ENCODE measurements around the gene RFPL2. TPM values are rescaled to one million over a fixed set of nuclear protein-coding genes. Genes with fewer than 3 reads are reported as not detected.

RFPL2 gene
- polyA plus RNA-seq, 6 donors from 2014 or later, result not detected

DNA sequence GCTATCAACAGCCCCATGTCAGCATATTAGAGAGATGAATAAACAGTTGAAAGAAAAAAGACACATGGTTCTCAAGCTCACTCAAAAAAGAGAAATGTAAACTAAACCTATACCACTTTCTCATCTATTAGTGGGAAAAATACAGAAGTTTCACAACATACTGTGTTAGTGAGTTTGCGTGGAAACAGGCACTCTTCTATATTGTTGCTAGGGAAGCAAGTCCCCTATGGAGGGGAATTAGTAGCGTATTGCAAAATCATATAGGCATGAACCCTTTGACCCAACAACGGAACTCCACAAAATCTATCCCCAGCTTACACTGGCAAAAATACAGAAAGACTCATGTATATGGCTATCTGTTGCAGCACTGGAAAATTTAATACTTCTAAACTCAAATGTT is 14.2 kb upstream of the RFPL2 start:
- ATAC-seq (ENCODE audit: low read depth in 2 of 2), result no peak
- no peak for DNase-seq

GRCh38 chr22:32218470-32218869 is 13.6 kb upstream of the RFPL2 start:
- no peaks in the 10 kb centered on the region for H3K4me1 Mint-ChIP-seq
- H3K9me3 Mint-ChIP-seq, result peaks cover 0 to 3% (median 0%) of the 10 kb centered on the region in 7 donors
- no peaks in the 10 kb centered on the region for H3K36me3 Mint-ChIP-seq
- no peak for ATAC-seq (ENCODE audit: low read depth in 2 of 2)
- no peak overlapping the region for H3K27ac Mint-ChIP-seq
- H3K27me3 Mint-ChIP-seq, result peaks cover 16 to 26% (median 22%) of the 10 kb centered on the region in 3 donors
- no peak overlapping the region for H3K4me3 Mint-ChIP-seq
- no peak for DNase-seq

More for the DNA sequence above, 14.2 kb upstream of the RFPL2 start:
- peaks cover 19 to 30% (median 24%) of the 10 kb centered on the region in 3 donors for H3K27me3 Mint-ChIP-seq
- H3K27ac Mint-ChIP-seq, result no peak overlapping the region
- H3K36me3 Mint-ChIP-seq, result no peaks in the 10 kb centered on the region
- no peak overlapping the region for H3K4me3 Mint-ChIP-seq
- H3K9me3 Mint-ChIP-seq, result peaks cover 0 to 3% (median 0%) of the 10 kb centered on the region in 7 donors
- H3K4me1 Mint-ChIP-seq, result no peaks in the 10 kb centered on the region

DNA sequence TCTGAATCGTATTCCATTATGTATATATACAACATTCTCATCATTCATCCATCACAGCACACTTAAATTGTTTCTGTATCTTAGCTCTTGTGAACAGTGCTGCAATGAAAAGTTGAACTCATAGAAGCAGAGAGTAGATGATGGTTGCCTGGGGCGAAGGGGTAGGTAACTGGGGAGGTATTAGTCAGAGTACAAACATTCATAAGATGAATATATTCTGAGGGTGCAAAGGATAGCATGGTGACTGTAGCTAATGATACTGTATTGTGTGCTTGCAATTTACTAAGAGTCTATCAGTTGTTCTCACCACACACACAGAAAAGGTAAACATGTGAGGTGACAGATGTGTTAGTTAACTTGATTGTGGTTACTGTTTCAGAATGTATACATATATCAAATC is 12.6 kb upstream of the RFPL2 start:
- peaks cover 21 to 29% (median 26%) of the 10 kb centered on the region in 3 donors for H3K27me3 Mint-ChIP-seq
- peak overlapping the region in 1 of 8 donors; percentile 1 for H3K4me3 Mint-ChIP-seq
- H3K4me1 Mint-ChIP-seq, result no peaks in the 10 kb centered on the region
- H3K36me3 Mint-ChIP-seq, result no peaks in the 10 kb centered on the region
- ATAC-seq (ENCODE audit: low read depth in 2 of 2), result no peak
- peaks cover 0 to 3% (median 0%) of the 10 kb centered on the region in 7 donors for H3K9me3 Mint-ChIP-seq
- H3K27ac Mint-ChIP-seq, result no peak overlapping the region
- no peak for DNase-seq

DNA sequence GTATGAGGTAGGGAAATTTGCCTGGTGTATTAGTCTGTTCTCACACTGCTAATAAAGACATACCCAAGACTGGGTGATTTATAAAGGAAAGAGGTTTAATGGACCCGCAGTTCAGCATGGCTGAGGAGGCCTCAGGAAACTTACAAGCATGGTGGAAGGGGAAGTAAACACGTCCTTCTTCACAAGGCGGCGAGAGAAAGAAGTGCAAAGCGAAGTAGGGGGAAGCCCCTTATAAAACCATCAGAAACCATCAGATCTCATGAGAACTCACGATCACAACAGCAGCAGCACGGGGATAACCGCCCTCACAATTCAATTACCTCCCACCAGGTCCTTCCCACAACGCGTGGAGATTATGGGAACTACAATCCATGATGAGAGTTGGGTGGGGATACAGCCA is 12.0 kb upstream of the RFPL2 start:
- Mint-ChIP-seq H3K9me3 (peaks cover 0 to 3% (median 0%) of the 10 kb centered on the region in 7 donors), H3K4me3 (no peak overlapping the region), H3K36me3 (no peaks in the 10 kb centered on the region), H3K4me1 (no peaks in the 10 kb centered on the region), H3K27ac (no peak overlapping the region), H3K27me3 (peaks cover 25 to 31% (median 30%) of the 10 kb centered on the region in 3 donors)
- DNase-seq (no peak), ATAC-seq (ENCODE audit: low read depth in 2 of 2) (no peak)

GRCh38 chr22:32211011-32211410 is 6.1 kb upstream of the RFPL2 start:
- peaks cover 21 to 52% (median 29%) of the 10 kb centered on the region in 3 donors for H3K27me3 Mint-ChIP-seq
- H3K27ac Mint-ChIP-seq, result no peak overlapping the region
- ATAC-seq (ENCODE audit: low read depth in 2 of 2), result no peak
- H3K9me3 Mint-ChIP-seq, result no peaks in the 10 kb centered on the region
- no peak for DNase-seq
- peaks cover 0 to 5% (median 3%) of the 10 kb centered on the region in 3 donors for H3K4me1 Mint-ChIP-seq
- no peak overlapping the region for H3K4me3 Mint-ChIP-seq
- H3K36me3 Mint-ChIP-seq, result no peaks in the 10 kb centered on the region

DNA sequence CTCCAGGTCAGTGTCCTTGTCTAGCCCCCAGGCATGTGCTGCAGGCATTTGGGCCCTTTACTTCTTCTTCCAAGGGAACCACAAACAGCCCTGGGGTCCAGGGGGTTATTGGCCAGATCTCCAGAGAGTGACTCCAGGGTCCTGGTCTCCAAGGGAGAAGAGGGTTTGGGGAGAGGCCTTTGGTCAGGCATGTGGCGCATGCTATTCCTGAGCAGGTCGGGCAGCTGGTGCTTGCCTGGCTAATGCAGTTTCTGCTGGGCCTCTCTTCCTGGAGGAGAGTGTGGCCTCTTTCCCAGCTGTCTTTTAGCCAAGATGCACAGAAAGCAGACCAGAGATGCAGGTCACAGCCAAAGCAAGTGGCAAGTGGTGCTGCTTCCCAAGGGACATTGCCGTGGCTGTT is 3.8 kb upstream of the RFPL2 start:
- Mint-ChIP-seq H3K27ac (no peak overlapping the region), H3K4me1 (peaks cover under 1 to 8% (median 8%) of the 10 kb centered on the region in 3 donors), H3K27me3 (peaks cover 30 to 68% (median 48%) of the 10 kb centered on the region in 3 donors)

GRCh38 chr22:32207971-32208480 is 3.2 kb upstream of the RFPL2 start:
- Mint-ChIP-seq H3K4me1 (peaks cover 5 to 15% (median 8%) of the 10 kb centered on the region in 3 donors), H3K27ac (peak overlapping the region in 1 of 6 donors; percentile 82), H3K36me3 (no peaks in the 10 kb centered on the region), H3K27me3 (peaks cover 29 to 72% (median 53%) of the 10 kb centered on the region in 3 donors), H3K9me3 (peaks cover 0 to 1% (median 0%) of the 10 kb centered on the region in 7 donors), H3K4me3 (no peak overlapping the region)
- ATAC-seq (ENCODE audit: low read depth in 2 of 2) (no peak), DNase-seq (no peak)

More for the DNA sequence above, 3.8 kb upstream of the RFPL2 start:
- H3K4me3 Mint-ChIP-seq, result no peak overlapping the region
- no peak for DNase-seq
- H3K9me3 Mint-ChIP-seq, result no peaks in the 10 kb centered on the region
- ATAC-seq (ENCODE audit: low read depth in 2 of 2), result no peak
- H3K36me3 Mint-ChIP-seq, result no peaks in the 10 kb centered on the region

DNA sequence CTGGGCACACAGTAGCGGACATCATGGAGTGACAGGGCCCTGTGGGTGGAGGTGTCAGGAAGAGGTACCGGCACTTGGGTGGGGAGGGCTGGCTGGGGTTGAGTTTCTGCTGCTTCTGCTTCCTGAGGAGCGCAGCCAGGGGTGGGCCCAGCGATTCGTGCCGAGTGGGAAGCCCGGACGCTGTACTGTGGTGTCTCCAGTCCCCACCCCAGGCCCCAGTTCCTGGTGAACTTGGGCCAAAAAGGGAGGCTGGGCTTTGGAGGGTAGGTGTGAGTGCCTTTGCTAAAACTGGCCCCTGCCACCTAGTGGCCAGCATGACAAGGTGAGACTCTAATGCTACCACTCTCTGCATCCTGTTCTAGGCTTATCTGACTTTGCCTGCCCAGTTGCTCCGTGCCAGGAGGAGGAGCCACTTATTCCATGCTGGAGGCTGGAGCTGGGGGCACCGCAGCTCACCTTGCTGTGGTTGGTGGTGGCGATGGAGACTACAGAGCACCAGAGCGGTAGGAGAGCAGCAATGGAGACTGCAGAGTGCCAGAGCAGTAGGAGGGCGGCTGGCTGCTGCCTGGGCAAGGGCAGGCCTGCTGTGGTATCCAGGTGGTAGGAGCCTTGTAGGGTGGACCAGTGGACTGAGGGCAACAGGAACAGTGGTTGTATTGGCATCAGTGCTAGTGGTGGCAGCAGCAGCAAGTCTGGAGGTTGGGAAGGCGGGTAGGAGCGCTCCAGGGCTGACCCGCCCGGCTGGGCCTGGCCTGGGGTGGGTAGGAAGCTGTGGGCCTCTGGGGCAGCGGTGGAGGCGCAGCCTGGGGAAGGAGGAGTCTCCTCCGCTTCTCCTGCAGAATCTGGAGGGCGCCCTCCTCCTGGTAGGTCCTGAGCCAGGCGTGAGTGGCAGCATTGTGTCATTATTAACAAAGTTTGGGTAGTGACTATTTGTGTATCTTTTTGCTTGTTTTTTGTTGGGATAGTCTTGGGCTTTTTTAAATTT is 2.2 kb upstream of the RFPL2 start:
- H3K27me3 Mint-ChIP-seq, result peaks cover 23 to 72% (median 49%) of the 10 kb centered on the region in 3 donors
- DNase-seq (no peak), ATAC-seq (ENCODE audit: low read depth in 2 of 2) (peak in 1 of 2 donors; percentile 34)

DNA sequence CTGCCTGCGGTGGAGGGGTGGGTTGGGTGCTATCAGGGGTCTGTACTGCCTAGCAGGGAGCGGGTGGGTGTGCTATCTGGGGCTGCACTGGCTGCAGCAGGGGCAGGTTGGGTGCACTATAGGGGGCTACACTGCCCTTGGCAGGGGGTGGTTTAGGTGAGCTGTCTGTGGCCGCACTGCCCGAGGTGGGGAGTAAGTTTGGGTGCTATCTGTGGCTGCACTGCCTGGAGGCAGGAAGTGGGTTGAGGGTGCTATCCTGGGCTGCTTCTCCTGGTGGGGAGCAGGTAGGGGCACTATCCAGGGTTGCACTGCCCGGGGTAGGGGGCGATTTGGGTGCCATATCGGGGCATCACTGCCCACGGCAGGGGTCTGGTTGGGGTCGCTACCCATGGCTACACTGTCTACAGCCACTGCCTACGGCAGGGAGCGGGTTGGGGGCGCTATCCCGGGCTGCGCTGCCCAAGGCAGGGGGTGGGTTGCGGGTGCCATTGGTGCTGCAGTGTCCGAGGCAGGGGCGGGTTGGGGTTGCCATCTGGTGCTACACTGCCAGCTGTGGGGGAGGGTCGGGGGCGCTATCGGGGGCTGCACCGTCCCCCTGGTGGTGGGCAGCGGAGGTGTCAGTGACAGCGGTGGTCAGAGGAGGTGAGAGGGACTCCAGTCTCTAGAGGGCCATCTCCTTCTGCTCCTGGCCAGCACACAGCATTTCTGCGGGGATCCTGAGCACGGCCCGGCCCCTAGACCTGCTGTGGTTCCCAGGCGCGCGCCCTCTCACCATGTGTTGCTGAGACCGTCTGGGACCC is 1.3 kb upstream of the RFPL2 start:
- no peak overlapping the region for H3K4me3 Mint-ChIP-seq
- no peaks in the 10 kb centered on the region for H3K36me3 Mint-ChIP-seq
- peaks cover 5 to 22% (median 8%) of the 10 kb centered on the region in 3 donors for H3K4me1 Mint-ChIP-seq
- no peak for ATAC-seq (ENCODE audit: low read depth in 2 of 2)
- H3K27ac Mint-ChIP-seq, result no peak overlapping the region
- peaks cover 24 to 74% (median 51%) of the 10 kb centered on the region in 3 donors for H3K27me3 Mint-ChIP-seq
- H3K9me3 Mint-ChIP-seq, result peaks cover 0 to 1% (median 0%) of the 10 kb centered on the region in 7 donors
- DNase-seq, result no peak

More for the DNA sequence above, 2.2 kb upstream of the RFPL2 start:
- peaks cover 5 to 21% (median 8%) of the 10 kb centered on the region in 3 donors for H3K4me1 Mint-ChIP-seq
- H3K9me3 Mint-ChIP-seq, result peaks cover 0 to 1% (median 0%) of the 10 kb centered on the region in 7 donors
- H3K27ac Mint-ChIP-seq, result peak overlapping the region in 1 of 6 donors; percentile 47
- no peaks in the 10 kb centered on the region for H3K36me3 Mint-ChIP-seq
- no peak overlapping the region for H3K4me3 Mint-ChIP-seq

DNA sequence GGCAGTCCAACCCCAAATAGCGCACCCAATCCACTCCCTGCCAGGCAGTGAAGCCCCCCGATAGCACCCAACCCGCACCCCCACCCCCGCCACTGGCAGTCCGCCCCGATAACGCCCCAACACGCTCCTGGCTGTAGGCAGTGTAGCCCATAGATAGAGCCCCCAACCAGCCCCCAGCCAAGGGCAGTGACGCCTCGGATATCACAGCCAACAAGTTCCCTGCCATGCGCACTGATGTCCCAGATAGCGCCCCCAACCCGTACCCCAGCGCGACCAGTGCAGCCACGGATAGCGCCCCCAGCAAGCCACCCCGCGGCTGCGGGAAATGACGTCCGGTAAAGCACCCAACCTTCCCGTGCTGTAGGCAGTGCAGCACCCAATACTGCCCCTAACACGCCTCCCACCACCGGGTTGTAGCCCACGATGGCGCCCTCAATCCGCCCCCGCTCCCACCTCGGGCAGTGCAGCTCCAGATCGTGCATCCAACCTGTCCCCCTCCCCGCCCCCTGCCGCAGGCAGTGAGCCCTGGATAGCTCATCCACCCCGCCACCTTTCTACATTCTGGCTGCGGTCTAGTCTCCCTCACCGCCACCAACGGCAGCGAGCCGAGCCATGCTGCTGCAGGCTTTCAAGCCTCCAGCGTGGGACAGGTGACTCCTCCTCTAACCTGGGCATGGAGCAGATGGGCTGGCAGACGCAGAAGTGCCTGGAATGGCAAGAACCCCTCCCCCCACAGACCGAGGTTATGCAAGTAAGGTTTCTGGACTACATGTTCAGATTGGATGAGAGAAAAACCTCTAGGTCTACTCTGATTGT is 625 bp downstream of the RFPL2 start:
- ATAC-seq (ENCODE audit: low read depth in 2 of 2) (no peak), DNase-seq (no peak)
- peak overlapping the region in 7 of 8 donors; percentile 45 to 82 (median 58) for H3K4me3 Mint-ChIP-seq
- H3K4me1 Mint-ChIP-seq, result peaks cover 5 to 22% (median 8%) of the 10 kb centered on the region in 3 donors
- no peaks in the 10 kb centered on the region for H3K36me3 Mint-ChIP-seq
- H3K27me3 Mint-ChIP-seq, result peaks cover 24 to 67% (median 52%) of the 10 kb centered on the region in 3 donors
- H3K9me3 Mint-ChIP-seq, result peaks cover 0 to 1% (median 0%) of the 10 kb centered on the region in 7 donors
- peak overlapping the region in 2 of 6 donors; percentile 22 to 32 for H3K27ac Mint-ChIP-seq

DNA sequence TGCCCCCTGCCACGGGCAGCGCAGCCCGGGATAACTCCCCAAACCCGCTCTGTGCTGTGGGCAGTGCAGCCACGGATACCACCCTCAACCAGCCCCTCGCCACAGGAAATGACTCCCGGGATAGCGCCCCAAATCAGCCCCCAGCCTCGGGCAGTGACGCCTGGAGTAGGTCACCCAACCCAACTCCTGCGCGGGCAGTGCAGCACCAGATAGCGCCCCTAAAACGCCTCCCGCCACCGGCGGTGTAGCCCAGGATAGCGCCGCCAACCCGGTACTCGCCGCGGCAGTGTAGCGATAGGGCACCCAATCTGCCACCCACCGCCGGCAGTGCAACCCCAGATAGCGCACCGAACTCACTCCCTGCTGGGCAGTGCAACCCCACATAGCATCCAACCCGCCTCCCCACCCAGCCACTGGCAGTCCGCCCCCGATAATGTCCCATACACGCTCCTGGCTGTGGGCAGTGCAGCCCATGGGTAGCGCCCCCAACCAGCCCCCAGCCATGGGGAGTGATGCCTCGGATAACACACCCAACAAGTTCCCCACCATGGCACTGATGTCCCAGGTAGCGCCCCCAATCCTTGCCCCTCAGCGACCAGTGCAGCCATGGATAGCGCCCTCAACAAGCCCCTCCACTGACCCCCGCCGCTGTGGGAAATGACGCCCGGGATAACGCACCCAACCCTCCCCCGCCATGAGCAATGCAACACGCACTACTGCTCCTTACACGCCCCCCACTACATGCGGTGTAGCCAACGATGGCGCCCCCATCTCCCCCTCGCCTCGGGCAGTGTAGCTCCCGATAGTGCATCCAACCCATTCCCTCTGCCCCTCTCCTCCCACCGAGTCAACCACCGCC is 1.5 kb downstream of the RFPL2 start:
- Mint-ChIP-seq H3K4me3 (peak overlapping the region in 4 of 8 donors; percentile 42 to 82 (median 58)), H3K27me3 (peaks cover 24 to 73% (median 61%) of the 10 kb centered on the region in 3 donors), H3K36me3 (no peaks in the 10 kb centered on the region), H3K9me3 (peaks cover 0 to 1% (median 0%) of the 10 kb centered on the region in 7 donors), H3K27ac (no peak overlapping the region), H3K4me1 (peaks cover 5 to 22% (median 8%) of the 10 kb centered on the region in 3 donors)
- ATAC-seq (ENCODE audit: low read depth in 2 of 2) (no peak), DNase-seq (no peak)

Data from naive B cell (primary cell).